ENCODE results near the gene LYZL6. TPM values are rescaled to one million over a fixed set of nuclear protein-coding genes. Genes with fewer than 3 reads are reported as not detected.

Gene LYZL6
- total and polyA plus RNA-seq, 10 of the 15 experiments (the other 5 are each of a cell fraction or from before 2014, with no cell fraction given): not detected

GRCh38 chr17:35934760-35935159 lies 8.8 kb downstream of the LYZL6 start (continued):
- TF ChIP-seq REST (IDR thresholded peaks at IDR 0.05; ENCODE audit: low read depth, low read length): no peak
- TF ChIP-seq RAD51 (IDR thresholded peaks at IDR 0.05): no peak
- no peak for TF ChIP-seq WRNIP1 (IDR thresholded peaks at IDR 0.05; ENCODE audit: borderline replicate concordance, low read depth, low read length)
- no peak for TF ChIP-seq HSF1 (IDR thresholded peaks at IDR 0.05; ENCODE audit: low read depth, low read length)

- ChIA-PET SMC1A (ENCODE audit: uncharacterized antibody, unreplicated experiment) (interaction anchor here (1.1 to 4.5 kb wide), 4 partner anchors 18 to 84 kb away, joined by 3 to 33 read pairs (median 10); partner anchors contain the start of gene CCL5), POLR2A (no interaction called here), RAD21 (ENCODE audit: unreplicated experiment) (interaction anchor here (1.2 to 2.3 kb wide), 2 partner anchors 53 to 83 kb away, joined by 3 to 15 read pairs; partner anchors contain the start of gene CCL5), CTCF (interaction anchor here (1.3 to 4.3 kb wide), 4 partner anchors 37 to 84 kb away, joined by 3 to 35 read pairs (median 6); no protein-coding TSS in a partner anchor)
- no peak overlapping the region for H3K9ac ChIP-seq (ENCODE audit: control insufficient read depth, insufficient read depth, low read length)
- no peaks in the 10 kb centered on the region for H4K20me1 ChIP-seq (ENCODE audit: control insufficient read depth, insufficient read depth)
- ATAC-seq (no peak), FAIRE-seq (no peak), DNase-seq (ENCODE audit: low read depth, low spot score) (no peak)
- H3K9me3 ChIP-seq (replicated peaks; ENCODE audit: control insufficient read depth, insufficient read depth, low read length): no peaks in the 10 kb centered on the region
- H3K4me2 ChIP-seq (ENCODE audit: control insufficient read depth, insufficient read depth): no peak overlapping the region
- no peak for TF ChIP-seq IKZF2 (IDR thresholded peaks at IDR 0.05)
- TF ChIP-seq ZBED1 (IDR thresholded peaks at IDR 0.05; ENCODE audit: borderline replicate concordance): no peak
- H2AFZ ChIP-seq (ENCODE audit: control insufficient read depth, low read depth, low read length): no peak overlapping the region
- in situ Hi-C loops (cut with MboI): no loop called here
- BruUV-seq (replicated peaks): no TSS peak
- no peak overlapping the region for H3K27ac ChIP-seq (ENCODE audit: control insufficient read depth, insufficient read depth)
- H3K4me1 ChIP-seq (ENCODE audit: control insufficient read depth, insufficient read depth, low read length): peaks cover 5% of the 10 kb centered on the region; the same call in 1 of the 2 replicates
- no peak overlapping the region for H3K4me3 ChIP-seq
- intact Hi-C loops (cut with micrococcal nuclease; ENCODE audit: unreplicated experiment): loop anchor here (5.0 kb wide), 1 partner anchor 85 kb away; no protein-coding TSS in a partner anchor
- no peaks in the 10 kb centered on the region for H3K27me3 ChIP-seq (replicated peaks in 1 of 2; ENCODE audit: control insufficient read depth in 2 of 2, insufficient read depth in 2 of 2, low read length in 1 of 2)
- H3K79me2 ChIP-seq (ENCODE audit: control insufficient read depth, insufficient read depth, low read length): no peaks in the 10 kb centered on the region
- no peaks in the 10 kb centered on the region for H3K36me3 ChIP-seq (ENCODE audit: control insufficient read depth in 2 of 2, insufficient read depth in 2 of 2, low read length in 1 of 2)
Measured at GRCh38 chr17:35932586-35932985, 10.9 kb downstream of the LYZL6 start.
